ENCODE data around the gene ERP44.
"Not testable (repeated sequence)": the region's sequence is repeated elsewhere in the genome, so short reads cannot be mapped to it uniquely, and the experiment has no call there.

ERP44 gene

DNA sequence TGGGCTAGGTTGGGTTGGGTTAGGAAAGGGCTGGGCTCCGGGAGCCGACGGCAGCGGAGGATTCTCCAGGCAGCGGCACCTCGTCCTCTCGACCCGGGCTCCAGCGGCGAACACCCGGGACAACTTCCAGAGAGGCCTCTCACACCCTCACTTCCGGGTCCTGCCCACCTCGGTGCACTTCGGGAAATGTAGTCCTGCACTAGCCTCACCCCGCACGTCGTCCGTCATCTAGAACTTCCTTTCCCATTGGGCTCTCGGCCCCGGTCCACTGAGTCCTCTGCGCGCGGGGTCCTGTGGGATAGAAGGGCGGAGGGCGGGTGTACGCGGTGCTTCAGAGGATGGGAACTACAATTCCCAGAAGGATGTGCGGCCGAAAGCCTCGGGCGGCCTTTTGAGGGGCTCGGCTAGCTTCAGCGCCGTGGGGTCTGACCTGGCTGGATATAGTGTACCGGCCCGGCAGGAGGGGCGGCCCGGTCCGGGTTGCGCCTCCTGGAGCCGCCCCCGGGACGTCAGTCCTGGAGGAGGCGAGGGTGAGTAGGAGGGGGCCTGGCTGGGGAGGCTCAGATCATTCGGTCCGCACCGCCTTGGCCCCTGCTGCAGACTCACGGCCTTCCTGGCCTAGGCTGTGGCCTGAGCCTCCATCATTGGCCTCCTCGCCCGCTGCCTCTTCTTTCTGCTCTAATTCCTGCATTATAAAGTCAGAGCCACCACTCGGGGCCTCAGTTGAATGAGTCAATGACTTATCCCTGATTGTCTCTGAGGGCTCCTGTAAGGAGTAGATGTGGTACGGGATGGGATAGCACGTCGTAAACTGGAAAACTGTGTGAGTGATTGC lies at the start of gene ERP44, which contains the start of gene INVS:
ERP44 (minus strand) TSS at position 114 of the 835 bp plus-strand sequence. CDS start 160 bp downstream, outside the sequence.
INVS (plus strand) TSS at position 357 of the 835 bp plus-strand sequence. CDS start 5,279 bp downstream, outside the sequence.
- peak; percentile 99 for DNase-seq

DNA sequence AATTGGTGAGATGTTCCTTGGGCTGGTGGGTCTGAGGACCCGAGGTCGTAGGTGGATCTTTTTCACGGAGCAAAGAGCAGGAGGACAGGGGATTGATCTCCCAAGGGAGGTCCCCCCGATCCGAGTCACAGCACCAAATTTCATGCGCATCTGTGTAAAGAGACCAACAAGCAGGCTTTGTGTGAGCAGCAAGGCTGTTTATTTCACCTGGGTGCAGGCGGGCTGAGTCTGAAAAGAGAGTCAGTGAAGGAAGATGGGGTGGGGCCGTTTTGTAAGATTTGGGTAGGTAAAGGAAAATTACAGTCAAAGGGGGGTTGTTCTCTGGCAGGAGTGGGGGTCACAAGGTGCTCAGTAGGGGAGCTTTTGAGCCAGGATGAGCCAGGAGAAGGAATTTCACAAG lies 47.2 kb upstream of the ERP44 start:
- DNase-seq = not testable (repeated sequence)

DNA sequence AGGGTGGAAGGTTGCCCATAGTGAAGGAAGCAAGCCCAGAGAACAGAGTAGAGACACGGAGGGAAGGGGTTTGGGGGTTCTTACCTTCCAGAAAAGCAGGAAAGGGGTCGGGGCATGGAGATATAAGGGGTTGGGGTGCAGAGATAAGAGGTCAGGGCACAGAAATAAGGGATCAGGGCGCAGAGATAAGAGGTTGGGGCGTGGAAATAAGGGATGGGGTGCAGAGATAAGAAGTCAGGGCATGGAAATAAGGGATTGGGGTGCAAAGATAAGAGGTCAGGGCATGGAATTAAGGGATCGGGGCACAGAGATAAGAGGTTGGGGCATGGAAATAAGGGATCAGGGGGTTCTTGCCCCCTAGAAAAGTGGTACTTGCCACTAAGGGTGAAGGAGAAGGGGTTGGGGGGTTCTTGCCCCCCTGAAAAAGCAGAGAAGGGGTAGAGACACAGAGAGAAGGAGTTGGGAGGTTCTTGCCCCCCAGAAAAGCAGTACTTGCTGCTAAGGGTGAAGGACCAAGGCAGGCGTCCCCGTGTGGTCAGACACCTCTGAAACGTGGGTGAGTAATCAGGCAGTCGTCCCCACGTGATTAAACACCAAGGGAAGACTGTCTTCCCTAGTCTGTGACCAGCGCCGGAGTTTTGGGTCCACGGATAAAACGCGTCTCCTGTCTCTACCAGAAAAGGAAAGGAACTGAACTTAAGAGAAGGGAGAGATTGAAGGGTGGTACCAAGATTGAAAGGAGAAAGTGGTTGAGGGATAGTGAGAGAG lies 46.6 kb upstream of the ERP44 start:
- not testable (repeated sequence) for DNase-seq

DNA sequence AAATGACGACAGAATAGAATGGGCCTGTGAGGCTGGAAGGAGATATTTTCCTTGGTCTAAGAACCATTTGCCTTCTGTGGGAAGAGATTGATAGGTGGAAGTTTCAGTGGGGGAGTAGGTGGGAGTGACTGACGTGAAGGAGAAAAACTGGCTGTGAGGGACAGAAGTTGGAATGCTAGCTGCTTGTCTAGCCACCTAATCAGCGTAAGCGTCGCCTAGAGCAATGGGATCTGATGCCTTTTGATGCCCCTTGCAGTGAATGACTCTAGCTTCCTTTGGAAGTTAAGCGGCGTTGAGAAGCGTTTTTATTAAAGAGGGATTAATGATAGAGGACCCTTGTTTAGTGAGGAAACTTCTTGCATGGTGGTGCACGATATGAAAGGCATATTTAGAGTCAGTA lies 43.1 kb upstream of the ERP44 start:
- DNase-seq = not testable (repeated sequence)

DNA sequence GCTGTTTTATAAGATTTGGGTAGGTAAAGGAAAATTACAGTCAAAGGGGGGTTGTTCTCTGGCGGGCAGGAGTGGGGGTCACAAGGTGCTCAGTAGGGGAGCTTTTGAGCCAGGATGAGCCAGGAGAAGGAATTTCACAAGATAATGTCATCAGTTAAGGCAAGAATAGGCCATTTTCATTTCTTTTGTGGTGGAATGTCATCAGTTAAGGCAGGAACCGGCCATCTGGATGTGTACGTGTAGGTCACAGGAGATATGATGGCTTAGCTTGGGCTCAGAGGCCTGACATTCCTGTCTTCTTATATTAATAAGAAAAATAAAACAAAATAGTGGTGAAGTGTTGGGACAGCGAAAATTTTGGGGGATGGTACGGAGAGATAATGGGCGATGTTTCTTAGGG lies 41.5 kb upstream of the ERP44 start:
- DNase-seq = not testable (repeated sequence)

DNA sequence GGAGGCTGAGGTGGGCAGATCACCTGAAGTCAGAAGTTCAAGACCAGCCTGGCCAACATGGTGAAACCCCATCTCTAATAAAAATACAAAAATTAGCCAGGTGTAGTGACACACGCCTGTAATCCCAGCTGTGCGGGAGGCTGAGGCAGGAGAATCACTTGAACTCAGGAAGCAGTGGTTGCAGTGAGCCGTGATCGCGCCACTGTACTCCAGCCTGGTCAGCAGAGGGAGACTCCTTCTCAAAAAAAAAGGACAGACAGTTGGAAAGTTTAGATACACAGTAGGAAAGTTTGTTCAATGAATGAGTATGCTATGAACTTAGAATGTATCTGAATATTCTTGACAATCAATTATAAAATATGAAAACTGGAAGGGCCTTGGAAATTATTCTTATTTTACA lies 38.0 kb upstream of the ERP44 start:
- not testable (repeated sequence) for DNase-seq

DNA sequence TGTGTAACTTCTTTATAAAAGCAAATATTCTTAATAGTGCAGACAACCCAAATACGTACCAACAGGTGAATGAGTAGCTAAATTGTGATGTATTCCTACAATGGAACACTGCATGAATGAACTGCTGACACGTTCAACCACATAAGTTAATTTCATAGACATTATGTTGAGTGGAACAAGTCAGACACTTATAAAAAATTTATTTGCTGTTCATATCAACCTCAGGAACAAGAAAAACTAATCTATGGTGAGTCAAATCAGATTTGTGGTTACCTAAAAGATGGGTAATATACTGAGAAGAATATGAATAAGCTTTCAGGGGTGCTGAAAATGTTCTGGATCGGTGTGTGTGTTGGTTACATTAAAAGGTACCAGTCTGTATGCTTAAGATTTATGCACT lies 35.9 kb upstream of the ERP44 start:
- no peak for DNase-seq

DNA sequence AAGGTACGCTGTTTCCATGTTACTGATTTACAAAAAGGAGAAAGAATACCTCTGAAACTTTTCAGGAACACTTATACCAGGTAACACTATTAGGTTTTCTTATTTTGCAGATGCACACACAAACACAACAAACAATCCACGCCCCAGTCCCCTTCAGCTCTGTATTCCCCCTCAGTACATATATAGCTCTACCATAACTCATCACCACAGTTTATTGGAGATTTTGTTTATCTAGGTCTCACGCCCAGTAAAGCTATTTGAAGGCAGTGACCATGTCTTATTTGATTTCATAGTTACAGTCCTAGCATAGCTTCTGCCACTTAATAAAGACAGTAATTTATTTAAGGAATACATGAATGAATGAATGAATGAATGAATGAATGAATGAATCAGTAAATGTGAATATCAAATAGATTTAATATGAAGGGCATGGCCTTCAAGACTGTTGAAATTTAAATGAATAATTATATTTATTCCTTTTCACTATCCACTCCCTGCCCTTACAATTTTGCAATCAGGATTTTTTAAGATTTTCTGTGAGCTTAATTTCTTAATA lies 33.2 kb upstream of the ERP44 start:
- DNase-seq = no peak

DNA sequence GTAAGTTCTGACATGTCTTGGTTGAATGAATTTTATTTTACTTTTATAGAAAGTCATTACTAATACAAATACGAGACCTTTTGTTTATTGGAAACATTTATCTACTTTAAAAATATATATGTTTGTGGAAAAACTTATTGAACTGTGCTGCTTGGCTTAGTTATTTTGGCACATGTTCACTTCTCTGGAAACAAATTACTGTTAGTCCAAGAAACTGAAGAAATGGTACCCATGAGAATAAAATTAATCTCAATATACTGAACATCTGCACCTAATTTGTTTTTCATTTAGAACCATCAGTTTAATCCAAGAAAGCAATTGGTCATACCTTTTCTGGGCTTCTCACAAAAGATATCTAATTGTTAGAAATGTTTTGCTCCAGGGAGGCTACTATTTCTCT lies 32.4 kb upstream of the ERP44 start:
- no peak for DNase-seq

DNA sequence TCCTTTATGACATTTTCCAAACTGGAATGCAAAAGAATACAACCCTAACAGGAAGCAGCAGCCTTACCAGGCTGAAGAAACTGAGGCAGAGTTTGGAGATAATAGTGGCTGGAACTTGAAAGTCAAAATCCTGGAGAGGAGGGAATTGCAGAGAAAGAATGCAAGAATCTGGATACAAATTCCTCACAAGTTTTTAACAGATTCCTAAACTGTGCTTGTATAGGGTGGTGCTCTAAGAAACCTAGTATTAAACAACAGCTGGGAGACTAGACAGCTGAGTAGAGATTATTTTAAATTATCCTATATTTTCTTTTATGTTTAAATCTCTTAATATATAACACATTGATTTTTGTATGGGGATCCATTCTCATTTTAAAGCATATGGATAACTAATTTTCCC lies 31.0 kb upstream of the ERP44 start:
- no peak for DNase-seq

DNA sequence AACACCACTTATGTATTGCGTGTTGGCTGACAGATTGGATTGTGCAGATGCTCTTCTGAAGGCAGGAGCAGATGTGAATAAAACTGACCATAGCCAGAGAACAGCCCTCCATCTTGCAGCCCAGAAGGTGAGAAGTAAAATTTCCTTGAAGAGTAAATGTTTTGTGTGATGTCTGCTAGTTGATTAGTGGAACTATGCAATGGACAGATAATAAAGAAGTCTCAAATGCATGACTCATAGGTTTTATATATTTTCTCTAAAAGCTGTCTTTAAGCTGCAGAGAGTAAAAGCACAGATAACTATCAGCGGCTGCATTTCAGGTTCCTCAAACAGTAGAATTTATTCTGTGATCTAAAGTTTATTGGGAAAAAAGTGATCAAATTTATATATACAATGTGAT lies 27.6 kb upstream of the ERP44 start:
- no peak for DNase-seq

DNA sequence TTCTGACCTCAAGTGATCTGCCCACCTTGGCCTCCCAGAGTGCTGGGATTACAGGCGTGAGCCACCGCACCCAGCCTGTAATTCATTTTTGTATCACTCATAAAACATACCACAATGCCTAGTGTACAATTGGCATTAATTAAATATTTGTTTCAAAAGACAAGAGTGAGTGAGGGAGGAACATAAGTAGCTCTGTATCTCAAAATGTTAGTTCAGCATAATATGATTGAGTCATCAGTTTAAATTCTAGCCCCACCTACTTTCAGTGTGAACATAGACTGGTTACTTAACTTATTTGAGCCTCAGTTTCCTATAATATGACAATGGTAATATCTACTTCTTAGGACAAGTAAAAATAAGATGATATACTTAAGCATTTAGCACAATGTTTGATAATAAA lies 27.1 kb upstream of the ERP44 start:
- DNase-seq = no peak

DNA sequence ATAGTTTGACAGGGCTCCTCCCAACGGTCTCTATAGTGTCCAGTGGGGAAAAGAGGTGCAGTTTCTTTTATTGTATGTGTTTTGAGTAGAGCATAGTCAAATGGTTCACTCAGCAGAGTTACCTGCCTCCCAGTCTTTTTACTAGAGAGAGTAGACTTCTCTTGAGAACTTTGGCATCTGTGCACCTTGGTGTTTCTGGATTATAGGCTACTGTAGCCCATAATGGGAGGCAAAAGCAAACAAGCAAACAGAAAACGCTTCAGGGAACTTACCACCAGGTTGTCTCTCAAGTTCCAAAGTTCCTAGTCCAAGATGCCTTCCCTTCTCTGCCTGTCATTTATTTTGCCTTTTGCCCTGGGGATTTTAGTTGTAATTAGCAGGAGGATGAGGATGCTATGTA lies 26.4 kb upstream of the ERP44 start:
- DNase-seq = no peak

DNA sequence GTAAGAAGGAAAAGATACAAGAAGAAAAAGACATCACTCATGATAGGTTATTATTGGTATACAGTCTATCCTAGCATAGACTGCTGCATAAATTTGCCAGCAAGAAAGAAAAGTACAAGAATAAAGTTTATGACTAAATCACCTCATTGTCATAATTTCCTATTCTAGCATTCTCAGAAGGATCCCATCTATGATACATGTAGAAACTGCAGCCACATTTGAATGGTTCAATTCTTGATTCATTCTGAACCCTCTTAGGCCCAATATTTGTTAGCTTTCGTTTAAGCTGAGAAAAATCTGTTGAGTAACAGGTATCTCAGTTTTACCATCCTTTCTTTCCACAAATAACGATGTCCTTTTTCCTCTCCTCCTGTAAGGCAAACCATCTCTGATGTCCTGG lies 21.5 kb upstream of the ERP44 start:
- no peak for DNase-seq

DNA sequence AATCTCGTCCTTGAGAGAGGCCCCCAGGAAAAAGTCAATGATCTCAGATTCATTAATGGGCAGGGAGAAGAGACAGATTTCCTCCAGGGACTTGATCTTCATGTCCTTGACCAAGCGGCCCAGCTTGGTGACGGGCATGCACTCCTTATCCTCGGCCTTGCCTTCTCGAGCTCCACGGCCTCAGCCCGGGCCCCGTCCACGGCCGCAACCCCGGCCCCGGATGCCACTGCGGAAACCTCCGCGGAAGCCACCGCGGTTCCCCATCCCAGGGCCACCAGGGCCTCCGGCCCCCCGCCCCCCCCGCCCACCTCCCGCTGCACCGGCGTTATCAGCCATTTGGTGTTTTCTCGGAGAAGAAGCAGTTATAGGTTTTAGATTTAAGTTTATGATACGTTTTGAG lies 18.5 kb upstream of the ERP44 start:
- DNase-seq = no peak

DNA sequence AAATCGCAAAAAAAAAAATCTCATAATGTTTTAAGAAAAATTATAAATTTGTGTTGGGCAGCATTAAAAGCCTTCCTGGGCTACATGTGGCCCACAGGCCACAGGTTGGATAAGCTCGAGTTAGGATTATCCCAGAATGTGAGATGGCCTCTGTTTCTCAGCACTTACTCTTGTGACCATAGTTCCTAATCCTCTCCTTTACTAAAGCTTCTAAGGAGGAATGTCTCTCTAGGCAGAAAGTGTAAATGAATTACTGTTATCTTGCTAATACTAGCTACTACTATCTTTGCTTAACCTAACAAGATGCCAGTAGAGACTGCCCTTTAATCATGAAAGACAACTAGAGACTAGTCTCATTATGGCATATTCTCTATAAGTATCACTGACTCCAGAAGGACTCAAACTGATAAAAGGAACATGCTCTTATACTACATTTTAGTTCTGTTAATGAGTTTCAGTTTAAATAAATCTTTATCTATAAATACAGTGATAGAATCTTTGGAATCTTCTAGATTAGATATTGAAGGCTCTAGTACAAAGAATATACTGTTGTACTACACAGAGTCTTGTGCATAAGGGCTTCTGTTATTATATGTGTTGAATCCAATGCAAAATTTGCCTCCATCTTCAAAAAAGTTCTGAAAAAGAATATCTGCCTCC lies 14.0 kb upstream of the ERP44 start:
- no peak for DNase-seq

DNA sequence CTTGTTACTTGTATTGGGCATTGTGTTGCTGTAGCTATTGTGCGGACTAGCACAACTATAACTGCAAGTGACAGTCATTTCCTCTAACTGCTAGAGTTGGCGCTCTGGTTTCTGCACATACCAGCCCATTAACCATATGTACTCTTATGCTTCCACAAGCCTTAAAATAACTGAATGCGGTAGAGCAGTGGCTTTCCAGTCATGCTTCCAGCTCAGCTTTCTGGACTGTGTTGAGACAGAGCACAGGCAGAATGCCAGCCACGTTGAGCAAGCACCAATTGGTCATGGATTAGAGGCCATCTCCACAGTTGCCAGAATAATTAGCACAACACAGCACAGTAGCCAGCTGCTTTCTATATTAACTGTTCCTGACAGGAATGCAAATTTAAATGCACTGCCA lies 12.4 kb upstream of the ERP44 start:
- no peak for DNase-seq

DNA sequence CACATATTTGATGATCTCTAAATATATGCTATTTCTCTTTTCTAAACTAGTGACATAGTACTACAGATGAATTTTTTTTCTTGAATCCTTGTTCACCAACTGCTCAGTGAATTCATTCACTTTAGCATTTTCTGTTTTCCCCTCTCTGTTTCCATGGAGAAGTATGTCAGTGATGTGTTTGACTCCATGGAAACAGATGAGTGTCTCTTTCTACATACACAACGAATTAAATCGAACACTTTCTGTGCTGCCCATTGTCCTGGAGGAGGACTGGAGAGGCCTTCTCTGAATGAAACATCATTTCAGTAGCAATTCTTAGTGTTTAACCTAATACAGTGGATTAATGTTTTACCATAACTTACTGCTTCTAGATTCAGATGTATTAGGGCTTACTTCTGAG lies 9.8 kb upstream of the ERP44 start:
- no peak for DNase-seq

DNA sequence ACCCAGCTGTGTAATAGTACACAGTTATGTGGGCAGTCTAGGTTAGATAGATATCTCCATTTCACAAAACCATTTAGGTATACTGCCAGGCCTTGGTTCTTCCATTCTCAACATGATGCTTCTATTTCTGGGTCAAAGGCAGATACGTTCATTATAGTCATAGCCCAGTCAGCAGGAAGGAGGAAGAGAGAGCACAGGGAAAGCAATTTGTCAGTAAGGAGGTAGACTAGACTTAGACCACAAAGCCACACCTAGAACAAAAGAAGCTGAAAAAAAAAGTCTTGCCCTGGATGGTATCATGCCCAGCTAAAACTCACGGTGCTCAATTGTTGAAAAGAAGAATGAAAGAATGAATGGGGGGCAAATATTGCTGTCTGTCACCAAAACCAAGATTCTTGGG lies 7.8 kb upstream of the ERP44 start:
- no peak for DNase-seq

DNA sequence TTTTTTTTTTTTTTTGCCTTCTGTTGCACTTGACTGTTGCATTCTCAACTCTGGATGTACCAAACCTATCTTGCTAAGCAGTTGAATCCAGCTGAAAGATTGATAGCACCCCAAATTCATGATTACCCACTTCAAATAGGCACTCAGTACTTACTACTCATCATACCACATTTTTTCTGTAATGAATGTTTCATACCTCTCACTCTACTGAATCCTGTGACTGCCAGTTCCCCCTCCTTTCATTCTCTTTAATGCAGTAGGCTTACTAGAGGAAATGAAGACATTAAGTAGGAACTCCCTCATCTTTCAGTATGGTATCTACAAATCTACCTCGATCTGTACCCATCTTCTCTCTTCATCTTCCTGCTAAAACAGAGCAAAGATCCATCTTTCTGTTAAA lies 7.1 kb upstream of the ERP44 start:
- no peak for DNase-seq

DNA sequence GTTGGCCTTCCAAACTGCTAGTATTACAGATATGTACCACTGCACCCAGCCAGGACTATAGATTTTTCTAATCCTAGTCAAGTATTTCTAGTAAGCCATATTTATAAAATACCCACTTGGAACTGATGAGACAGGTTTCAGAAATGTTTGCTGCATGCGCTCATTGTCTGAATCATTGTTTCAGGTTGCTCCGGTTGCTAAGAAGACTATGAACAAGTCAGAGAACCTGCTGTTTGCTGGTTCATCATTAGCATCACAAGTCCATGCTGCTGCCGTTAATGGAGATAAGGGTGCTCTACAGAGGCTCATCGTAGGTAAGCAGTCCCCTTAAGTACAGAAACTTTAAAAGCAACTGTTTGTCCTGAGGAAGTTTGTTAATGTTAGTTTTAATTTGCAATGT lies 5.5 kb upstream of the ERP44 start:
- DNase-seq = no peak

DNA sequence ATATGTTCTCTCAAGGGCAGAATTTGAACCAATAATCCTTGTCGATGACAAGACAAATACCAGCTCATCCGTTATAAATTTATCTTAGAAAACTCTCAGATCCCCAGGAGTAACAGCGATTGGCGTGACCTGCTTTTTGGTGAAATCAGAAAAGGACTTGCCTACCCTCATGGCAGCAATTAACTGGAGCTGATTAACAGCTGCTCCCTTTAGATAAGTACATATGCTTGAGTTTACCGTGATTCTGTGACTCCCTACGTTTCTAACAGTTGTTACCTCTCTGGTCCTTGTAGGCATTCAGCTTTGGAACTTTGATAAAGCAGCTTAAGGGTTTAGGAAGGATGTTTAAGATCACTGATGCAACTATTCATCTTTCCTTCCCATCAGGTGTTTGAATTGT lies 2.8 kb upstream of the ERP44 start:
- DNase-seq = no peak

DNA sequence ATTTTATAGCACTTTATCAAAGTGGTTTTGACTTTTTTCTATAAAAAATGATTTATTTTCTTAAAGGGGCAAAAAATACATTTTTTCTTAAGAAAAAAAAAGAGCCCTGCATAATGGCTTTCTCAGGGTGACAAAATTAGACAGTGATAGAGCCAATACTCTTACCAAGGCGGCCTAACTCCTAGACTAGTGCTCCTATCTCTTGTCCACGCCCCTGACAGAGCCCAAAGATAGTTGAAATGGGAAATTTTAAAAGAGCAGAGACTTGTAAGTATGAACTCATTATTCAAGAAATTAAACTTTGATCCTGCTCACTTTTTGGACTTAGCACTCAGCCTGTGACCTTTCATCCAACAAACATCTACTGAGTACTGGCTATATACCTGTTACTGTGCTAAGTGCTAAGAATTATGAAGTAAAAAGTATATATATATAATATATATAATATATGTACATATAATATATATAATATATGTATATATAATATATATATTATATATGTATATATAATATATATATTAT lies 1.4 kb upstream of the ERP44 start:
- DNase-seq = no peak

Measured in NCI-H2107 (cell line).